Activated T-cell treated with anti-CD3 and anti-CD28 coated beads, Interleukin-2, amount 50 U/mL, for 72 hours (primary cell): Measurements from ENCODE around the gene TSPAN14. TPM values are rescaled to one million over a fixed set of nuclear protein-coding genes. Genes with fewer than 3 reads are reported as not detected.

Experiments
- ATAC-seq, 2 donors: fragments of 150-1000 bp; cut with Tn5 transposase; replicated peaks in 1 of 2; 2 replicates each; pipeline ENCODE4 v1.10.0; 2021; ENCODE audit warnings: moderate library complexity in 2 of 2, mild to moderate bottlenecking in 1 of 2
- DNase-seq, 2 donors: peaks; one replicate each; pipeline ENCODE4 v3.0.0; 2021 to 2022; ENCODE audit warnings: mixed read lengths in 1 of 2
- H3K27ac Mint-ChIP-seq: one replicate; pipeline ENCODE4 v1.8.0; 2022; ENCODE audit warnings: mild to moderate bottlenecking, moderate library complexity, mixed read lengths
- H3K27me3 Mint-ChIP-seq: one replicate; pipeline ENCODE4 v1.8.0; 2022; ENCODE audit warnings: low read depth, mixed read lengths
- H3K36me3 Mint-ChIP-seq, 2 donors: one replicate each; pipeline ENCODE4 v1.8.0; 2022; ENCODE audit warnings: mixed read lengths in 2 of 2, mild to moderate bottlenecking in 1 of 2; ENCODE audit not compliant: insufficient read depth in 2 of 2
- H3K4me1 Mint-ChIP-seq: one replicate; pipeline ENCODE4 v1.8.0; 2022; ENCODE audit warnings: low read depth, mixed read lengths
- H3K4me3 Mint-ChIP-seq, 2 donors: one replicate each; pipeline ENCODE4 v1.8.0; 2022; ENCODE audit warnings: mild to moderate bottlenecking in 2 of 2, mixed read lengths in 2 of 2, moderate library complexity in 2 of 2
- H3K9me3 Mint-ChIP-seq, 2 donors: one replicate each; pipeline ENCODE4 v1.8.0; 2022; ENCODE audit warnings: mixed read lengths in 2 of 2
- total RNA-seq, 2 donors: library from RNA; stranded (reverse); gene quantifications; one replicate each; pipeline ENCODE4 v1.2.3, GENCODE V29; 2022

The TSPAN14 gene
- total RNA-seq, 2 donors from 2014 or later = 44.2 to 47.8 TPM

DNA sequence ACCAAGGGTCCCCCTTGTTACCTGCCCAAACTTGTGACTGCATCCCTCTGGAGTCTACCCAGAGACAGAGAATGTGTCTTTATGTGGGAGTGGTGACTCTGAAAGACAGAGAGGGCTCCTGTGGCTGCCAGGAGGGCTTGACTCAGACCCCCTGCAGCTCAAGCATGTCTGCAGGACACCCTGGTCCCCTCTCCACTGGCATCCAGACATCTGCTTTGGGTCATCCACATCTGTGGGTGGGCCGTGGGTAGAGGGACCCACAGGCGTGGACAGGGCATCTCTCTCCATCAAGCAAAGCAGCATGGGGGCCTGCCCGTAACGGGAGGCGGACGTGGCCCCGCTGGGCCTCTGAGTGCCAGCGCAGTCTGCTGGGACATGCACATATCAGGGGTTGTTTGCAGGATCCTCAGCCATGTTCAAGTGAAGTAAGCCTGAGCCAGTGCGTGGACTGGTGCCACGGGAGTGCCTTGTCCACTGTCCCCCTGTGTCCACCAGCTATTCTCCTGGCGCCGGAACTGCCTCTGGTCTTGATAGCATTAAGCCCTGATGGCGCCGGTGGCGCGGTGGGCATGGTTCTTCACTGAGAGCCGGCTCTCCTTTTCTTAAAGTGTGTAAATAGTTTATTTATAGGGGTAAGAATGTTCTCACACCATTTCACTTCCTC lies 64.2 kb downstream of the TSPAN14 start:
- Mint-ChIP-seq H3K27me3 (no peaks in the 10 kb centered on the region), H3K27ac (peak overlapping the region; percentile 22), H3K36me3 (peaks cover 3 to 20% of the 10 kb centered on the region in 2 donors), H3K4me1 (peaks cover 18% of the 10 kb centered on the region), H3K9me3 (no peaks in the 10 kb centered on the region), H3K4me3 (no peak overlapping the region)
- ATAC-seq (no peak), DNase-seq (no peak)

DNA sequence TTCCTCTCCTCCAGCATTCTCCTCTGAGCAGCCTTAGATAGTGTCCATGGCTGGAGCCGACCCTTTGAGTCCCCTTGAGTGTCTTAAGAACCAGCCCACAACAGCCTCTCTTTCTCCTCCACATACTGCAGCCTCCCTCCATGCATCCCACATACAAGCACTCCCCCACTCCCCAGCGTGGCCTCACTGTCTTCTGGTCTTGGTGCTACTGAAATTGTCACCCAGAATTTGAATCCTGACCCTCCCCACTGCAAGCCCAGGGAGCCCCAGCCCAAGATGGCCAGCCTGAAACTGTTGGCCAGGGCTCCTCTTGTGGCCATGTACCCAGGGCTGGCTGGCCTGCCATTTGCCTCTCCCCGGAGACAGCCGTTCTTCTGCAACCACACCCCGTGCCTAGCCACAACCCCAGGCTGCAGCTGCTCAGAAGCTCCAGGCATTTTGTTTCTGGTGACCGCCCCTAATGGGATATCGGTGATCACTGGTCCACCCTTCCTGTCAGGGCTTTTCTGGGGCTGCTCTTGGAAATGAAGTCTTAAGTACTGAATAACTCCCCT lies 64.8 kb downstream of the TSPAN14 start:
- no peak overlapping the region for H3K4me3 Mint-ChIP-seq
- H3K4me1 Mint-ChIP-seq = peaks cover 24% of the 10 kb centered on the region
- no peaks in the 10 kb centered on the region for H3K9me3 Mint-ChIP-seq
- H3K36me3 Mint-ChIP-seq = peaks cover 3 to 17% of the 10 kb centered on the region in 2 donors
- ATAC-seq = no peak
- no peak for DNase-seq
- H3K27me3 Mint-ChIP-seq = no peaks in the 10 kb centered on the region
- H3K27ac Mint-ChIP-seq = peak overlapping the region; percentile 10

DNA sequence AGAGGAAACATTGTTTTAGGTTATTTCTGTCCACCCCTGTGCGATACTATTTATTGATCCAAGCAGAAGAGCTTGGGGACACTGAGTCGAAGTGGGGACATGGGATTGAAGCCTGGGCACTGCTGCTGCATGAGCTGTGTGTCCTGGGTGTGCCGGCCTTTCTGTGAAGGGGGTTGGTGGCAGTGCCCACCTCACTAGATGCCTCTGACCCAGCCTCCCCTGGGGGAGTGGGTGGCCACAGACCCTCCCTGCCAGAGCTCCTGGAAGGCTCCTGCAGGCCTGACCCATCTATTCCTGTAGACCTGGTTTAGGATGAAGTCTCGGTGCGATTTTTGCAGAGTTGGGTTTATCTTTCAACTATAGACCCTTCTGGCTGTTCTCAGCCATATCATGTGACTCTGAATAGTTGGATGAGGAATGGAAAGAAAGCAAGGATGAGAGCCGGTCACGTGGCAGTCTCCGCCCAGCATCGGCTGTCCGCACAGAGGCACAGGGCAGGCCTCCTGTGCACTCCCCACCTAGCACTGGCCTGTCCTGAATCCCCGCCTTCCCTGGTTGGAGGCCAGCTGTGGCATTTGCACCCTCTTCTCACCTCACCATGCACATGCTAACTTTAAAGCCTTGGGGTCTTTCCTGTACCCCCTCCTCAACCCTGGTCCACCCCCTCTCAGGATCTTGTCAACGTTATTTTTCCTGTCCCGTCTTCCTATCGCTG lies 66.0 kb downstream of the TSPAN14 start:
- Mint-ChIP-seq H3K9me3 (no peaks in the 10 kb centered on the region), H3K36me3 (peaks cover 1 to 14% of the 10 kb centered on the region in 2 donors), H3K4me3 (no peak overlapping the region), H3K4me1 (peaks cover 34% of the 10 kb centered on the region), H3K27me3 (no peaks in the 10 kb centered on the region), H3K27ac (no peak overlapping the region)
- ATAC-seq (no peak), DNase-seq (no peak)

DNA sequence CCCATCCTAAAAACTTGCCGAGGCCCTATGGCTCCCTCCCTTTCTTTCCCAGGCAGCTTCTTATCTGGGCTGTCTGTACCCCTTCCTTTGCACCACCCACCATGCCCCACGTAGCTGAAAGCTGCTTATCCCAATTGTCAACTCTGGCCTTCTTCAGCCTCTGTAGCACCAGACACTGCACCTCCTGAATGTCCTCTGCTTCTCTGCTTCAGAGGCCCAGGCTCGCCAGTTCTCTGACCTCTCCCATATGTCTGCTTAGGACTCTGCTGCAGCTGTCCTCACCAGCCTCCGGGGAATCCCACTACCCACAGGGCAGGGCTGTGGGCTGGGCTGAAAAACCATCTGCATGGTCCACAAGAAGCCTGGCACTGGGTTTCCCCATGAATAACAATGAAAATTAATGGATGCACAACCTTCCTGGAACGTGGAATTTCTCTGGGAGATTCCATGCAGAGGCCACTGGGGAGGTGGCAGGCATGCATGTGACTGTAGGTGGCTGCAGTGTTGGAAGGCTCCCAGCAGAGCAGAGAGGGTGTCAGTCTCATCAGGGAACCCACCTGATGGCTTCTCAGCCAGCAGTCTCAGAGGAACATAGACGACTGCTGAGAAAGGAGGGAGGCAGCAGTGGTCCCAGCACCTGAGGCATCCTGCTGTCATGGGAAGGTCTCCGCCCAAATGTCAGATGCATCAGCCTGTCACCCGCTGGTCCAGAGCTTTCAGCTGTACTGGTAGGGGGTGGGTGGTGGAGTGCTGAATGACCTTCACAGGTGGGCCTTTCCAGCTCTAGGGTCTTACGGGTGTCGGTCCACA lies 66.8 kb downstream of the TSPAN14 start:
- no peak overlapping the region for H3K27ac Mint-ChIP-seq
- H3K9me3 Mint-ChIP-seq = no peaks in the 10 kb centered on the region
- ATAC-seq = no peak
- H3K27me3 Mint-ChIP-seq = no peaks in the 10 kb centered on the region
- DNase-seq = no peak
- peaks cover 1 to 14% of the 10 kb centered on the region in 2 donors for H3K36me3 Mint-ChIP-seq
- no peak overlapping the region for H3K4me3 Mint-ChIP-seq
- H3K4me1 Mint-ChIP-seq = peaks cover 42% of the 10 kb centered on the region

DNA sequence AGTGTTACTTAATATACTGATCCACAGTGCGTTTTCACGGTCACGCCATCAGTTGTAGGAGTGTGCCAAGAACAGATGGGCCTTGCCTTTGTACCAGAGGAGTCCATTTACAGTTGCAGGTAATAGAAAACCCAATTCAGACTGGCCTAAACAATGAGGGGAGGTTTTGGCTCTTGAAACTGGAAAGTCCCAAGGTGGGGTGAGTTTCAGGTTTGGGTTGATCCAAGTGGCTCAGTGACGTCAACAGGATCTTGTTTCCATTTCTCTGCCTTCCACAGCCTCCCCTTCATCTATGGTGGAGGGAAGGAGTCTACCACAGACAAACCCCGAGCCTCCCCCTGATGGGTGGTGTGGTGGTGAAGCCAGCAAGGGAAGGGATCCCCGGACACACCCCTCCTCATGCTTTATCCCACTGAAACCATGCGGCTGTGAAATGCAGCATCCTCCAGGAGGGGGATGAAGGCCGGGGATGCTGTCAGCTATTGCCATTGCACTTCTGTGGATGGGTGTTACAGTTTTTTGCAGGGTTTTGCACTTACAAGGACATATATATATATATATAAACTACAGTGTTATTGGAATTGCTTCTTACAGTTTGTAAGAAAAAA lies 68.8 kb downstream of the TSPAN14 start:
- Mint-ChIP-seq H3K27me3 (no peaks in the 10 kb centered on the region), H3K36me3 (peaks cover under 1 to 12% of the 10 kb centered on the region in 2 donors), H3K4me1 (peaks cover 52% of the 10 kb centered on the region), H3K9me3 (no peaks in the 10 kb centered on the region), H3K27ac (peak overlapping the region; percentile 65), H3K4me3 (no peak overlapping the region)
- DNase-seq = no peak
- no peak for ATAC-seq

DNA sequence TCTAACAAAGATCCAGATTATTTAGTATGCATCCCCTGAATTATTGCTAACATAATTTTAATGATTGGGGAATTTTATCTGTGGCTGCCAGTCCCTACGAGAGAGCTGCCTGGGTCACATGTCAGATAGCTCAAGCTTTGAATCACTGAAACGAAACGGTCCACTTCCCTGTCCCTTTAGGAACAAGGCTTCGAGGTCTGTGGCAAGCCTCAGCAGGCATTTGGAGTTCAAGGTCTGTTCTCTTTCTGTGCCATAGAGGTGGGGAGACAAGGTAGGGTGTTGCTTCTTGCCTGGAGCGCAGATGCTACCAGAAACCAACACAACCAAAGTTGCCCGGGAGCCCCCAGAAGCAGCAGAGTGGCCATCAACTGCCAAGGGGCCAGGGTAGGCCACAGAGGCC lies 69.7 kb downstream of the TSPAN14 start:
- Mint-ChIP-seq H3K36me3 (peaks cover 2 to 9% of the 10 kb centered on the region in 2 donors), H3K9me3 (no peaks in the 10 kb centered on the region), H3K4me3 (no peak overlapping the region), H3K27me3 (no peaks in the 10 kb centered on the region), H3K4me1 (peaks cover 57% of the 10 kb centered on the region), H3K27ac (no peak overlapping the region)
- DNase-seq = no peak
- no peak for ATAC-seq

DNA sequence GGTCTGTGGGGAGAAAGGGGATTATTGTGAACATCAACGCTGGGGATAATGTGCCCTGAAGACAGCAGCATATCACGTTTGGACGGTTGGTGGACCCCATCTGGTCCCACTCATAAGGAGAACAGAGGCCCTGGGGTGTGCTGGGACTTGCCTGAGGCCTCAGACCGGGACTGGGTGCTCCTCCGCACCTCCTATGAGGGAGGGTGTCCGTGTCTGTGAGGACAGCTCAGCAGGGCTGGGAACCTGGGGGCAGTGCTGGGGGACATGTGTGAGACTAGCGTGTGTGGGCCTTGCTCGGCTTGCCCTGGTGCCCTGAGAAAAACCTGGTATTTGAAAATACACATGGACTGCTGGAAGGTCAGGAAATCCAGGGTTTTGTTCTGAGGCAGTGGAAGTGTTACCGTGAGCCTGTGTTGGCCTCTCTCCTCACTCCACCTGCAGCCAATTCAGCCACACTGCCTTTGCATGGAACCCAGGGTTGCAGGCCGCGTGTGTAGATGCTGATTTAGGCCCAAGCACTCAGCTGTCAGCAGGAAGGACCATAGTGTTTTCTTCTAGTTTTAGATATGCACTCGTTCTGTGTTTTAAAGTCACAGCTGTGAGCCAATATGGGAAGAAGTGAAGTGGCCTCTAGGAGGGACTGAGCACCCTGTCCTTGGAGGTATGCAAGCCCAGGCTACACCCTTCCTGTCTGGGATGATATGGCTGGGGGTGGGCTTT lies 70.2 kb downstream of the TSPAN14 start:
- Mint-ChIP-seq H3K9me3 (no peaks in the 10 kb centered on the region), H3K27ac (peak overlapping the region; percentile 11), H3K4me3 (no peak overlapping the region), H3K4me1 (peaks cover 60% of the 10 kb centered on the region), H3K36me3 (peaks cover 2 to 6% of the 10 kb centered on the region in 2 donors), H3K27me3 (no peaks in the 10 kb centered on the region)
- DNase-seq (no peak), ATAC-seq (no peak)

DNA sequence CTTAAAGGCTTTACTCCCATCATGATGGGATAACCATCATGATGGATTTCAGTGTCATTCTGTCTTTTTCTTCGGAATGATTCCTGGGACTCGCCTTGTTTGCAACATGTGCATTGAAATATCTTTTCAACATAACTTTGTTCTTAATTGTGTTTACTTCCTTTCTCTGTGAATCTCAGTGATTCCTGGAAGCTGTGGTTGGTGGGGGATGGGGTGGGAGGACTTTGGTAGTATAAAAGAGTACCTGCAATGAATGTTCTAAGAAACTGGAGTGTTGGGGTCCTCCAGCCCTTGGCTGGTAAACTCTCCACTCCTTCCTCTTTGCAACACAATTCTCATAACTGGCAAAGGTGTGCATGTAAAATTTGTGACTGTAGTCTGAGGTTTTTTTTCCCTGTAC lies 72.1 kb downstream of the TSPAN14 start:
- Mint-ChIP-seq H3K4me1 (peaks cover 79% of the 10 kb centered on the region), H3K27ac (peak overlapping the region; percentile 44), H3K9me3 (no peaks in the 10 kb centered on the region), H3K27me3 (no peaks in the 10 kb centered on the region), H3K36me3 (peaks cover 0 to 2% of the 10 kb centered on the region in 2 donors), H3K4me3 (peak overlapping the region; percentile 15 to 25)
- DNase-seq (no peak), ATAC-seq (no peak)

DNA sequence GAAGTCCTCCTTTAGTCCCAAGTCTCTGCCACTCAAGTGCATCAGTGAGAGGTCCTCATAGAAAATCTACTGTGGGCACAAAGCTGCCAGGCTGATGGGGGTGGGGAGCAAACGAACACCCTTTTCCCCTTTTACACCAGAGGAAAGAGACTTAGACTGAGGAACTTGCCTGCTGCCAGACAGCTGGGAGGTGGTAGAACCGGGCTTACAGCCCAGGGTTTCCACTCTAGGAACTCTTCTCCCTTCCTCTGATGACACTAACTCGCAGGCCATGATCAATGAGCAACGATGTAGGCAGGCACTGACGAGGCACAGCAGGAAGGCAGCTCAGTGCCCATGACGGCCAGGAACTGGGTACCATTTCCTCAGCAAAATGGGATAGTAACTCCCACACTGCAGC lies 72.6 kb downstream of the TSPAN14 start:
- H3K27me3 Mint-ChIP-seq = no peaks in the 10 kb centered on the region
- H3K27ac Mint-ChIP-seq = peak overlapping the region; percentile 44
- peaks cover 84% of the 10 kb centered on the region for H3K4me1 Mint-ChIP-seq
- peaks cover 0 to 2% of the 10 kb centered on the region in 2 donors for H3K36me3 Mint-ChIP-seq
- peak overlapping the region; percentile 25 to 40 for H3K4me3 Mint-ChIP-seq
- DNase-seq = no peak
- H3K9me3 Mint-ChIP-seq = no peaks in the 10 kb centered on the region
- ATAC-seq = no peak

DNA sequence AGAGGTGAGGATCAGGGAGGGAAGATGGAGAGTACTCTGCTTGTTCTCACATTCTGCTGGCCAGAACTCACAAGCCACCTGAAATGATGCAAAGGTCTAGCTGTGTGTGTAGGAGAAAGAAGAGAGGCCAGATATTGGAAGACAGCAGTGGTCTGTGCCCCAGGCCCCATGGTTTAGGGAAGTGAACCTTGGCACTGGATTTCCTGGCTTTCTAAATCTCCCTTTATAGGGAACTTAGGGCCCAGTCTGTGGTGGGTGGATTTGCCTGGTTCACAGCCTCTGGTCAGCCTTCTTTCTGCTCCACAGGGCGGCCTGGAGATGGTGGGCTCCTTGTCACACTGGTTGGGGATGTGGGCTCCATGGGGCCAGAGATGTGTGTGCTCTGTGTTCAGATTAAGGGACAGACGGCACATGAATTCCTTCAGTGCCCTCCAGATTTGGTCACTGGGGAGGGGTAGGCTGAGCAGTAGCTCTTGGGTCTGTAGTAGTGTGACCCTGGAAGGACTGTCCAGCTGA lies 74.1 kb downstream of the TSPAN14 start:
- ATAC-seq = no peak
- Mint-ChIP-seq H3K9me3 (no peaks in the 10 kb centered on the region), H3K4me3 (no peak overlapping the region), H3K27me3 (no peaks in the 10 kb centered on the region), H3K27ac (peak overlapping the region; percentile 43), H3K4me1 (peaks cover 91% of the 10 kb centered on the region), H3K36me3 (peaks cover 2 to 3% of the 10 kb centered on the region in 2 donors)
- DNase-seq = no peak

DNA sequence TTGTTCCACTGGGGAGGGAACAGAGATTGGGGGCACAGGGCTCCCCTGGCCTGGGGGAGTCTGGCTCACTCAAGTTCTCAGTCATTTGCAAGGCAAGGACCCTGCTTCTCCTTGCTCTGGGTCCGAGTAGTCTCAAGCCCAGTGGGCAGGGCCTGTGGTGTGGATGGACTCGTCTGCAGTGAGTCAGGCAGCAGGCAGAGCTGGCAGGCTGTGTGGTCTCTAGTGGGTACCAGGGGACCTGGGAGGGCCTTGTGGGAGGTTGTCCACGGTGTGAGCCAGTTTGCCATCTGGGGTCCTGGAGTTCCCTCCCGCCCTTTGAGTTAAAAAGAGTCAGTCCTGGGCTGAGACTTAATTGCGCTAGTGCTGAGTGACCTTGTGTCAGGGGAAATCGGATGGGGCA lies 74.8 kb downstream of the TSPAN14 start:
- H3K27ac Mint-ChIP-seq = peak overlapping the region; percentile 85
- no peaks in the 10 kb centered on the region for H3K27me3 Mint-ChIP-seq
- H3K4me1 Mint-ChIP-seq = peaks cover 85% of the 10 kb centered on the region
- peaks cover 2 to 3% of the 10 kb centered on the region in 2 donors for H3K36me3 Mint-ChIP-seq
- no peak overlapping the region for H3K4me3 Mint-ChIP-seq
- ATAC-seq = no peak
- no peak for DNase-seq
- H3K9me3 Mint-ChIP-seq = no peaks in the 10 kb centered on the region

DNA sequence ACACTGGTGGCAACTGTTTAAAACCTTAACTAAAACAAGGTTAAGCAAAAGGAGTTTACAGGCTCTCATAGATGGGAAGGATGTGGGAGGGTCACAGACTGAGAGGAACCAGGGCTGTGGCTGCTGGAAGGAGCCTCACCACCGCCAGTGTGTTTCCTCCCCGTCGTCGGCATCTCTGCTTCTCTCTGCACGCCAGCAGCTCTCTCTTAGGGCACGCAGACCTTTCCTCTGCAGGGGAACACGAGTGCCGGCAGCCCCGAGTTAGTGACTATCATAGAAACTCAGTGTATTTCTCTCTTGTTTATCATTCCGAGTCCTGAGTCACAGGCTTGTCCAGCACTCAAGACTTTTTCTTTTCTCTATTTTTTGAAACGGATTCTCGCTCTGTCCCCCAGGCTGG lies 75.5 kb downstream of the TSPAN14 start:
- H3K27ac Mint-ChIP-seq = peak overlapping the region; percentile 85
- no peaks in the 10 kb centered on the region for H3K9me3 Mint-ChIP-seq
- DNase-seq (peak; percentile 28 to 33), ATAC-seq (peak; percentile 36 to 42)
- H3K27me3 Mint-ChIP-seq = no peaks in the 10 kb centered on the region
- peaks cover 79% of the 10 kb centered on the region for H3K4me1 Mint-ChIP-seq
- H3K36me3 Mint-ChIP-seq = peaks cover 2 to 3% of the 10 kb centered on the region in 2 donors
- H3K4me3 Mint-ChIP-seq = peak overlapping the region; percentile 38 to 66
